Inflammatory macrophage treated with lipopolysaccharide for 4 hours (primary cell): Measurements from ENCODE around the gene HPCA.
A peak's percentile ranks its signal among the peaks of the same experiment; 100 is the strongest.

Experiments
- DNase-seq: peaks from one replicate; pipeline ENCODE4 v3.0.0-alpha.2; 2020

HPCA gene

DNA sequence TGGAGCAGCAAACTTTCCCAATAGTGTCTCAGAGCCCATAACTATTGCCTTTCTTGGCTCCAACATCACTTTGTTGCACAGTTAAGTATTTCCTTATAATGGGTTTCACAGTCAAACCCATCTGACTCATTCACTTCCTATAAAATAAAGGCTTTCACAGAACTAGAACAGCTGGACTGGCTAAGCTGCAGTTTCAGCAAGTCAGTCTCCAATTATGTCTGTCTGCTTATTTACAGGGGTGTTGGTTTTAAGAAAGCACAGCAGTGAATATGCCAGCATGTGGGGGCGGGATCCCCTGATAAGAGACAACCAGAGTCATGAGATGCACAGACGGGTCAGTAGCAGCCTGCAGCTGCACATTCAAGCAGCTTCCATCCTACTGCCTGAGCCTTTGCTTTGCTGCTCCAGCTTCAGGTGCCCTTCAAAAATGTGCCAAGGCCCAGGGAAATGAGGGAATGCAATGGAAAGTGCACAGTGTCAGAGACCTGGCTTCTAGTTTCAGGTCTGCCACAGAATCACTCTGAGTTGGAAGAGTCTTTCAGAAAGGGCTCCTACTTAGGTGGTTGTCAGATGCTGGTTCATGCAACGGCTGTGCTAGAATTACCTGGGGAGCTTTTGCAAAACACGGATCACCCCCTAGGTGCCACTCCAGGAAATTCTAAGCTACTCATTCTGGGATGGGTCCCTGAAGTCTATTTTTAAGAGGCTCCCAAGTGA lies 53.5 kb downstream of the HPCA start:
- peak; percentile 92 for DNase-seq

DNA sequence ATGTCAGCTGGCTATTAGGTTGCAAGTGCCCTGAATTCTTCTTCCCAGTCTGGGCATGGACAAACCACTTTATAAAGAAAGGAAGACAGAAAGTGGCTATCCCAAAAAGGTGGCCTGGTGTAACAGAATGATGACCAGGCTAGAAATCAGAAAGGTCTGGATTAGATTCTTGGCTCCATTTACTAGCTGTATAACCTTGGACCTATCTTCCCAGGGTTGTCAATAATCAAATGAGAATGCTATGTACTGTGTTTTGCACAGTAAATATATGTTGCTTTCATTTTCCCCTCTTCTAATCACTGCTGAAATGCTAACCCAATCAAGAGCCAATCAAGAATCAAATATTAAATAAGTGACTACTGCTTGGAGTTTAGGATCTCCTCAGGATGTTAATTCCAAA lies 57.9 kb downstream of the HPCA start:
- no peak for DNase-seq
